Brain microvascular endothelial cell (primary cell): ENCODE results near the gene HIGD1B.

Experiments used
- DNase-seq: peaks from one replicate; pipeline ENCODE4 v3.0.0-alpha.2; 2020
- H3K27ac ChIP-seq: fragments of 250-450 bp; sonication (Bioruptor Pico); 2 replicates; pipeline ENCODE4 v1.5.1; 2020; ENCODE audit warnings: mild to moderate bottlenecking, moderate library complexity
- H3K27me3 ChIP-seq: fragments of 250-450 bp; sonication (Bioruptor Pico); replicated peaks from 2 replicates; pipeline ENCODE4 v1.5.1; 2020; ENCODE audit warnings: mild to moderate bottlenecking
- H3K36me3 ChIP-seq: fragments of 250-450 bp; sonication (Bioruptor Pico); replicated peaks from 2 replicates; pipeline ENCODE4 v1.5.1; 2020; ENCODE audit warnings: mild to moderate bottlenecking
- H3K4me3 ChIP-seq: 2 replicates; pipeline ENCODE4 v1.5.1; 2011; ENCODE audit warnings: low read depth, mild to moderate bottlenecking, control low read depth, low read length, moderate library complexity
- in situ Hi-C: cut with HindIII; loops from 2 replicates; pipeline ENCODE4 v1.10.0; 2017; ENCODE audit warnings: low sequenced_read_pairs, low pct_ligation_motif_present
- TF ChIP-seq, protein P1 (sequence below): IDR thresholded peaks from 2 replicates; pipeline ENCODE4 v1.5.1; 2011; ENCODE audit warnings: low read depth, mild to moderate bottlenecking, moderate library complexity, low read length, control low read depth, inconsistent platforms; ENCODE audit errors: missing control alignments

The HIGD1B gene

DNA sequence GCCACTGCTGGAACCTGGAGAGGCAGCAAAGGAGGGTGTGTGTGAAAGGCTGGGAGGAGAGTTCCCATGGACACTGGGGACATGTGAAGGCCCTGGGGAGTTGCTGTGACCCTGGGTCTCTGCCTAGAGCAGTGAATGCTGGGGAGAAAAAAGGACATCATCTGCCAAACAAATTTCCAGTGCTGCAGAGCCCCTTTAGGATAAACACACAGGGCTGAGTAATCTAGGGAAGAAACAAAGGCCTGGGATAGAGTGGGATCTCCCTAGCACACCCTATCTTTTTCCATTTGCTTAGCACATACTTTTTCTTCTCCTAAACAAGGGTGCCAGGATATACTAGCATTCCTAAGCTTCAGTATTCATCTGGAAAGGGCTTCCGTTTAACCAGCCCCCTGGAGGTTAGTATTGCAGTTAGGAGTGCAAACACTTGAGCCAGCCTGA is 3.3 kb upstream of the HIGD1B start:
- no peak for DNase-seq
- TF ChIP-seq, protein P1, sequence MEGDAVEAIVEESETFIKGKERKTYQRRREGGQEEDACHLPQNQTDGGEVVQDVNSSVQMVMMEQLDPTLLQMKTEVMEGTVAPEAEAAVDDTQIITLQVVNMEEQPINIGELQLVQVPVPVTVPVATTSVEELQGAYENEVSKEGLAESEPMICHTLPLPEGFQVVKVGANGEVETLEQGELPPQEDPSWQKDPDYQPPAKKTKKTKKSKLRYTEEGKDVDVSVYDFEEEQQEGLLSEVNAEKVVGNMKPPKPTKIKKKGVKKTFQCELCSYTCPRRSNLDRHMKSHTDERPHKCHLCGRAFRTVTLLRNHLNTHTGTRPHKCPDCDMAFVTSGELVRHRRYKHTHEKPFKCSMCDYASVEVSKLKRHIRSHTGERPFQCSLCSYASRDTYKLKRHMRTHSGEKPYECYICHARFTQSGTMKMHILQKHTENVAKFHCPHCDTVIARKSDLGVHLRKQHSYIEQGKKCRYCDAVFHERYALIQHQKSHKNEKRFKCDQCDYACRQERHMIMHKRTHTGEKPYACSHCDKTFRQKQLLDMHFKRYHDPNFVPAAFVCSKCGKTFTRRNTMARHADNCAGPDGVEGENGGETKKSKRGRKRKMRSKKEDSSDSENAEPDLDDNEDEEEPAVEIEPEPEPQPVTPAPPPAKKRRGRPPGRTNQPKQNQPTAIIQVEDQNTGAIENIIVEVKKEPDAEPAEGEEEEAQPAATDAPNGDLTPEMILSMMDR: peak; percentile 27
- no peak overlapping the region for H3K27ac ChIP-seq
- no peak overlapping the region for H3K4me3 ChIP-seq
- no peaks in the 10 kb centered on the region for H3K27me3 ChIP-seq
- in situ Hi-C loops: no loop called here
- H3K36me3 ChIP-seq: no peaks in the 10 kb centered on the region

DNA sequence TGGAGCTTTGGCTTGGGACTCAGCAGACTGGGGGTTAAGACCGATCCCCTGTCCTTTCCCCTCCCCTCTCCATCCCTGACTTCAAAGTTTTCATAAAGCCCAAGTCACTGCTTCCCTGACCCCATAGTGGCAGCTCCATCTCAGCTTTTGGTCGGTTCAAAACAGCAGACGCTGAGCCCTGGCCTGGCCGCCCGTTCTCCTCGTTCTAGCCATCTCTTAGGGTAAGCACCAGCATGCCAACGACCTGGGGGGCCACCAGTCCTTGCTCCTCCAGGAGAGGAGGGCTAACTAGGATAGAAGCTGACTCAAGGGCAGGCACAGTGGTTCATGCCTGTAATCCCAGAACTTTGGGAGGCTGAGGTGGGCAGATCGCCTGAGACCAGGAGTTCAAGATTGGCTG is 1.5 kb upstream of the HIGD1B start:
- TF ChIP-seq, protein P1: no peak
- H3K27ac ChIP-seq: no peak overlapping the region
- DNase-seq: no peak
- H3K36me3 ChIP-seq: peaks cover 11% of the 10 kb centered on the region
- in situ Hi-C loops: no loop called here
- H3K27me3 ChIP-seq: no peaks in the 10 kb centered on the region
- no peak overlapping the region for H3K4me3 ChIP-seq

DNA sequence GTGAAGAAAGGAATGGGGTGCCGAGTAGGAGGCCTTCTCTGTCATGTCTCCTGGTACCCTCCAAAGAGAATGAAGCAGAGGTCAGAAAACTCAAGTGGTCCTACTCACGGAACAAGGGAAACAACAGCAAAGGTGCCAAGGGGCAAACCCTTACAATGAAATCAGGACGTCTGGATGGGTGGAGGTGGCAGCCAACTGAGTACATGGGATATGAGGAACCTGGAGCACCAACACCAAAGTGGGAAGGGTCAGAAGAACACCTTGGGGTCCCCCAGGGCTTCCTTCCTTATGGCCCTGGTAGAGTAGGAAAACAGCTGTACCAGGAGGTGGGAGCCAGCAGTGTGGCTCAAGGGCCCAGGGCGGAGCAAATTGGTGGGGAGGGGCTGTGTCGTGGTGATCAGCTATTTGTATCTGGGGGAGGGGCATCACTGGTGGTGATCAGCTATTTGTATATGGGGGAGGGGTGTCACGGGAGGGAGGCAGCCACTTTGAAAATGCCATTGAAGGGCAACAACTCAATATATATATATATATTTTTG is 643 bp downstream of the HIGD1B start:
- TF ChIP-seq, protein P1: no peak
- in situ Hi-C loops: no loop called here
- Histone ChIP-seq H3K4me3 (no peak overlapping the region), H3K27me3 (no peaks in the 10 kb centered on the region), H3K27ac (no peak overlapping the region), H3K36me3 (peaks cover 28% of the 10 kb centered on the region)
- DNase-seq: no peak

DNA sequence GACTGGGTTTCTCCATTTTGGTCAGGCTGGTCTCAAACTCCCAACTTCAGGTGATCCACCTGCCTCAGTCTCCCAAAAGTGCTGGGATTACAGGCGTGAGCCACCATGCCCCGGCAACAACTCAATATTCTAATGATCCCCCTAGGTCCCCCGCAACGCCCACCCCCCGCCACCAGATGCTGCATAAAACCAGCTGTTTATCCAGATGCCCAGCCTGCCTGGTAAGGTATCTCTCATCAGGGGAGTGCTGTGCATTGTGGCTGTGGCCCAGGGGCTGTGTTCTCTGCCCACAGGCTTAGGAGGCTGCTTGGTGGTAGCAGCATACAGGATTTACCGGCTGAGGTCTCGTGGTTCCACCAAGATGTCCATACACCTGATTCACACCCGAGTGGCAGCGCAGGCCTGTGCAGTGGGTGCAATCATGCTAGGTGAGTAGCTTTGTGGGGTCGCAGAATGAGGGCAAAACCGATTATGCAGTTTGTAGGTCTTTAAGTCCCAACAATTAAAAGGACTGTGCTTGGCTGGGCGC is 1.3 kb downstream of the HIGD1B start:
- no peak for DNase-seq
- H3K27me3 ChIP-seq: no peaks in the 10 kb centered on the region
- no peak overlapping the region for H3K27ac ChIP-seq
- TF ChIP-seq, protein P1: no peak
- H3K4me3 ChIP-seq: no peak overlapping the region
- in situ Hi-C loops: no loop called here
- peaks cover 35% of the 10 kb centered on the region for H3K36me3 ChIP-seq

DNA sequence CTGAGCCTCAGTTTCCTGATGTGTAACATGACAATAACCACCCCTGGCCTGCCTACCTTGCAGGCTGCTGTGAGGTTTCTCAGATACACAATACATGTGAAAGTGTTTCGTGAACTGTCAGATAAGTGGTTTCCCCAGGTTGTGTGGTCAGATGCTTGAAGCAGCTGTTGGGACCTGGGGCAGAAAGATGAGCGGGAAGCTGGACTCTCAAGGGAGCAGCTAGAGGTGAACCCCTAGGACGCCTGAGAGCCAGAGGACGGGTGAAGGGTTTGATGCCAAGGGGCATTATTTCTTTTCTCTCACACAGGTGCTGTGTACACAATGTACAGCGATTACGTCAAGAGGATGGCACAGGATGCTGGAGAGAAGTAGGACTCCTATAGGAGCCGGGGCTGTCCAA is 2.3 kb downstream of the HIGD1B start:
- in situ Hi-C loops: no loop called here
- TF ChIP-seq, protein P1: no peak
- H3K27ac ChIP-seq: no peak overlapping the region
- H3K36me3 ChIP-seq: peaks cover 45% of the 10 kb centered on the region
- H3K4me3 ChIP-seq: no peak overlapping the region
- H3K27me3 ChIP-seq: no peaks in the 10 kb centered on the region
- no peak for DNase-seq

DNA sequence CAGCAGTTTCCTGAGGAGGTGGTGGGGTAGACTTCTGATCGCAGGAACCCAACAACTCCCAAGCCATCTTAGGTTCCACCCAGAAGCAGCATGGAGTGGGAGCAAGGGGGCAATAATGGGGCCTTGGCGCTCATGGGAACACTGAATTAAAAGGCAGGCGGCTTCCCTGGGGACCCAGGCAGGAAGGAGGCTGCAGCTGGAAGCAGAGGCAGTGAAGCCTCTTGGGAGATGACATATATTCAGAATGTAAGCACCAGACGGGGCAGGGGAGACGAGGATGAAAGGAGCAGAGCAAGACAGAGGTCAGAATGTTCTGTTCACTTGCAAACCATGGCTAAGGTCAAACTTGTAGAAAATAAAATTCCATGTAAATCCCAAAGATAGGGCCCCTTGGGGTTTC is 2.9 kb downstream of the HIGD1B start:
- H3K27me3 ChIP-seq: no peaks in the 10 kb centered on the region
- peaks cover 48% of the 10 kb centered on the region for H3K36me3 ChIP-seq
- in situ Hi-C loops: no loop called here
- TF ChIP-seq, protein P1: no peak
- no peak overlapping the region for H3K27ac ChIP-seq
- no peak overlapping the region for H3K4me3 ChIP-seq
- DNase-seq: no peak
